A673 (cell line): ENCODE measurements around the gene ZSCAN1.

Source experiments
- EZH2 ChIP-seq: fragments of 200-600 bp; sonication (generic); IDR thresholded peaks from 2 replicates; pipeline ENCODE4 v1.6.1; 2017; ENCODE audit warnings: borderline replicate concordance, low read depth, mild to moderate bottlenecking, mixed read lengths, antibody characterized with exemption, low read length; ENCODE audit not compliant: poor library complexity, severe bottlenecking
- TF ChIP-seq, protein P1 (sequence below): fragments of 300-800, 200-600 bp; sonication (generic); conservative IDR thresholded peaks from 2 replicates; pipeline ENCODE4 v1.5.1; 2017; ENCODE audit warnings: low read depth, mild to moderate bottlenecking, antibody characterized with exemption, low read length, moderate library complexity, mixed read lengths

- TF ChIP-seq, protein P1, sequence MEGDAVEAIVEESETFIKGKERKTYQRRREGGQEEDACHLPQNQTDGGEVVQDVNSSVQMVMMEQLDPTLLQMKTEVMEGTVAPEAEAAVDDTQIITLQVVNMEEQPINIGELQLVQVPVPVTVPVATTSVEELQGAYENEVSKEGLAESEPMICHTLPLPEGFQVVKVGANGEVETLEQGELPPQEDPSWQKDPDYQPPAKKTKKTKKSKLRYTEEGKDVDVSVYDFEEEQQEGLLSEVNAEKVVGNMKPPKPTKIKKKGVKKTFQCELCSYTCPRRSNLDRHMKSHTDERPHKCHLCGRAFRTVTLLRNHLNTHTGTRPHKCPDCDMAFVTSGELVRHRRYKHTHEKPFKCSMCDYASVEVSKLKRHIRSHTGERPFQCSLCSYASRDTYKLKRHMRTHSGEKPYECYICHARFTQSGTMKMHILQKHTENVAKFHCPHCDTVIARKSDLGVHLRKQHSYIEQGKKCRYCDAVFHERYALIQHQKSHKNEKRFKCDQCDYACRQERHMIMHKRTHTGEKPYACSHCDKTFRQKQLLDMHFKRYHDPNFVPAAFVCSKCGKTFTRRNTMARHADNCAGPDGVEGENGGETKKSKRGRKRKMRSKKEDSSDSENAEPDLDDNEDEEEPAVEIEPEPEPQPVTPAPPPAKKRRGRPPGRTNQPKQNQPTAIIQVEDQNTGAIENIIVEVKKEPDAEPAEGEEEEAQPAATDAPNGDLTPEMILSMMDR: no peak
- TF ChIP-seq EZH2: no peak
Measured at GRCh38 chr19:58093071-58093470, 59.2 kb downstream of the ZSCAN1 start.
